HepG2 (cell line): ENCODE data around the gene BSG. TPM values are rescaled to one million over a fixed set of nuclear protein-coding genes. Genes with fewer than 3 reads are reported as not detected.

Experiments
- ERF ChIP-seq: IDR thresholded peaks from 2 replicates; pipeline ENCODE4 v1.6.1; 2018; ENCODE audit warnings: missing biosample characterization, missing genetic modification reagents
- GATAD2A ChIP-seq: IDR thresholded peaks from 2 replicates; pipeline ENCODE4 v1.6.1; 2016
- HDAC2 ChIP-seq: sonication (generic); formaldehyde crosslinking; IDR thresholded peaks from 2 replicates; pipeline ENCODE4 v1.4.0; 2020; ENCODE audit warnings: missing genetic modification reagents
- HNF4A ChIP-seq: sonication (generic); formaldehyde crosslinking; IDR thresholded peaks from 2 replicates; pipeline ENCODE4 v1.4.0; 2020; ENCODE audit warnings: missing genetic modification reagents
- HNRNPLL ChIP-seq: fragments of 200-400 bp; formaldehyde crosslinking; IDR thresholded peaks from 2 replicates; pipeline ENCODE4 v1.6.1; 2017; ENCODE audit warnings: mild to moderate bottlenecking, low read depth, low read length; ENCODE audit not compliant: poor library complexity, severe bottlenecking
- KDM5A ChIP-seq: fragments of 200-600 bp; sonication (generic); IDR thresholded peaks from 2 replicates; pipeline ENCODE4 v1.7.0; 2018; ENCODE audit warnings: antibody characterized with exemption, mild to moderate bottlenecking, low read length, borderline replicate concordance
- MYC ChIP-seq: sonication (generic); formaldehyde crosslinking; IDR thresholded peaks from 2 replicates; pipeline ENCODE4 v1.9.0; 2021; ENCODE audit warnings: missing genetic modification reagents, borderline replicate concordance
- POLR2A ChIP-seq, 2 experiments: IDR thresholded peaks; 2 replicates each; pipeline ENCODE4 v1.6.1; 2011; ENCODE audit warnings: low read depth in 2 of 2, low read length in 2 of 2, mild to moderate bottlenecking in 1 of 2, moderate library complexity in 1 of 2; ENCODE audit not compliant: insufficient read depth in 1 of 2
- ZFY ChIP-seq: sonication (generic); formaldehyde crosslinking; IDR thresholded peaks from 2 replicates; pipeline ENCODE4 v1.4.0; 2020; ENCODE audit warnings: missing genetic modification reagents
- ZNF230 ChIP-seq: sonication (generic); formaldehyde crosslinking; IDR thresholded peaks from 2 replicates; pipeline ENCODE4 v1.4.0; 2020; ENCODE audit warnings: mild to moderate bottlenecking, missing genetic modification reagents
- ZNF850 ChIP-seq: sonication (generic); formaldehyde crosslinking; conservative IDR thresholded peaks from 2 replicates; pipeline ENCODE4 v1.9.0; 2021; ENCODE audit warnings: mild to moderate bottlenecking, missing genetic modification reagents
- polyA plus RNA-seq, 8 experiments: library from polyadenylated mRNA; depleted of rRNA in 3 of 8; stranded (reverse) in 7 of 8; unstranded in 1 of 8; fragments of >200 nt; fragmentation: Illumina TruSeq in 4 of 8; extraction: Trizol in 4 of 8; gene quantifications; 2 replicates each; pipeline versions ENCODE4 v1.2.1 to v1.2.3, GENCODE V29; 2011 to 2016; ENCODE audit warnings: low read depth in 4 of 8, missing spikeins in 1 of 8, mixed read lengths in 1 of 8; ENCODE audit not compliant: insufficient read depth in 1 of 8
- total RNA-seq, 5 experiments: library from RNA; depleted of rRNA; stranded (reverse); fragments of >200 nt; fragmentation: Illumina TruSeq; extraction: Trizol; gene quantifications; 2 replicates each; pipeline ENCODE4 v1.2.3, GENCODE V29; 2016; ENCODE audit warnings: low read depth in 1 of 5
- TF ChIP-seq, protein P1 (sequence below): sonication (generic); formaldehyde crosslinking; IDR thresholded peaks from 2 replicates; pipeline ENCODE4 v1.4.0; 2020; ENCODE audit warnings: mild to moderate bottlenecking, missing genetic modification reagents
- TF ChIP-seq, protein P2 (sequence below): sonication (generic); formaldehyde crosslinking; IDR thresholded peaks from 2 replicates; pipeline ENCODE4 v1.5.0; 2020; ENCODE audit warnings: mild to moderate bottlenecking, missing genetic modification reagents, moderate library complexity
- TF ChIP-seq, protein P3 (sequence below): sonication (generic); formaldehyde crosslinking; conservative IDR thresholded peaks from 2 replicates; pipeline ENCODE4 v1.8.0; 2022; ENCODE audit warnings: mild to moderate bottlenecking, moderate library complexity, missing genetic modification reagents

Gene BSG
- total and polyA plus RNA-seq, 2 of the 13 experiments (the other 11 are each of a cell fraction or from before 2014, with no cell fraction given): 309 to 754 TPM

DNA sequence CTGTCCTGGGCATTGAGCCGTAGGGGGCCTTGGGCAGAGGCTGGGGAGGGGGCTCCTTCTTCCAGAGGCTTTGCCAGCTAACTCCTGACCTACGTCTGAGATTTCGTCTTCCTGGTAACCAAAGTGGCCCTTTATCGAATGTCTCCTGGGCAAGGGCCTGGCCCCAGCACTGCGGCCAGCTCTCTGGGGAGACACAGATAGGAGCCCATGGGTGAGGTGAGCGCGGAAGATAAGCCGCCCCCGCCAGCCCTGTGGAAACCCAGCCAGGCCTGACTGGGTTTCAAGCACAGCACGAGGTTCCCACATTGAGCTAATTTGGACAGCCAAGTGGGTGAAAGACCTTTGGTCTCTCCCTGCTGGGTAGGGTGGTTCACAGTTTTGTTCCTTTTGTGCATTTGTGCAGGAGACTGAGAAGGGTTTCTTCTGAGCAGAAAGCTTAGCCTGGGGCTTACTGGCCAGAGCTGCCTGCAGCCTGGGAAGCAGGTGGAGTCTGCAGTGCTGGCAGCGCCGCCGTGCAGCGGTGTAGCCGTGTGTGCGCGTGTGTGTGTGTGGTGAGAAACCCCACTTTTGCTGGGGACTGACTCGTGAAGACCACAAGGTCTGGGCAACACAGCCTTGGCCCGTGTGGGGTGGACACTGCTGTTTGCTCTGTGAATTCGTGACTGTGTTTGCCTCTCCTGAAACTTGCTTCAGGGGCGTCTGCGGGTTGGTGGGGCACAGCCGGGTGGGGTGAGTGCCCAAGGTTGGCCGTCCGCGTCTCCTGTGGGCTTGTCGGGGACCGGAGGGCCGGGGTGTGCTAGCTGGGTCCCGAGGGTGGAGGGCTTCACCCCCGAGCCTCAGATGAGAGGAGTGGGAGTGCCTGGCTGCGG lies 2.5 kb downstream of the BSG start (continued):
- TF ChIP-seq, protein P1, sequence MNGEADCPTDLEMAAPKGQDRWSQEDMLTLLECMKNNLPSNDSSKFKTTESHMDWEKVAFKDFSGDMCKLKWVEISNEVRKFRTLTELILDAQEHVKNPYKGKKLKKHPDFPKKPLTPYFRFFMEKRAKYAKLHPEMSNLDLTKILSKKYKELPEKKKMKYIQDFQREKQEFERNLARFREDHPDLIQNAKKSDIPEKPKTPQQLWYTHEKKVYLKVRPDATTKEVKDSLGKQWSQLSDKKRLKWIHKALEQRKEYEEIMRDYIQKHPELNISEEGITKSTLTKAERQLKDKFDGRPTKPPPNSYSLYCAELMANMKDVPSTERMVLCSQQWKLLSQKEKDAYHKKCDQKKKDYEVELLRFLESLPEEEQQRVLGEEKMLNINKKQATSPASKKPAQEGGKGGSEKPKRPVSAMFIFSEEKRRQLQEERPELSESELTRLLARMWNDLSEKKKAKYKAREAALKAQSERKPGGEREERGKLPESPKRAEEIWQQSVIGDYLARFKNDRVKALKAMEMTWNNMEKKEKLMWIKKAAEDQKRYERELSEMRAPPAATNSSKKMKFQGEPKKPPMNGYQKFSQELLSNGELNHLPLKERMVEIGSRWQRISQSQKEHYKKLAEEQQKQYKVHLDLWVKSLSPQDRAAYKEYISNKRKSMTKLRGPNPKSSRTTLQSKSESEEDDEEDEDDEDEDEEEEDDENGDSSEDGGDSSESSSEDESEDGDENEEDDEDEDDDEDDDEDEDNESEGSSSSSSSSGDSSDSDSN (CRISPR knock-in tag): no peak; the same call in 1 of the 2 replicates
- TF ChIP-seq GATAD2A (peak; percentile 12; the same call in 1 of the 2 replicates), ERF (CRISPR knock-in tag) (no peak), ZFY (CRISPR knock-in tag) (0 out of 2 replicates have a peak, but pooled peaks have one; percentile 31), KDM5A (no peak), POLR2A (IDR thresholded peaks at IDR 0.05; ENCODE audit: insufficient read depth in 1 of 2, low read depth in 2 of 2, low read length in 2 of 2) (0 out of 4 replicates have a peak, but pooled peaks of 1 of the 2 experiments have one; percentile 25), HDAC2 (CRISPR knock-in tag) (0 out of 2 replicates have a peak, but pooled peaks have one; percentile 33), HNRNPLL (peak; percentile 20), MYC (CRISPR knock-in tag) (peak; percentile 61; the same call in 1 of the 2 replicates), ZNF850 (CRISPR knock-in tag) (no peak), ZNF230 (CRISPR knock-in tag) (0 out of 2 replicates have a peak, but pooled peaks have one; percentile 42), HNF4A (CRISPR knock-in tag) (peak; percentile 39; the same call in 1 of the 2 replicates)
- TF ChIP-seq, protein P2, sequence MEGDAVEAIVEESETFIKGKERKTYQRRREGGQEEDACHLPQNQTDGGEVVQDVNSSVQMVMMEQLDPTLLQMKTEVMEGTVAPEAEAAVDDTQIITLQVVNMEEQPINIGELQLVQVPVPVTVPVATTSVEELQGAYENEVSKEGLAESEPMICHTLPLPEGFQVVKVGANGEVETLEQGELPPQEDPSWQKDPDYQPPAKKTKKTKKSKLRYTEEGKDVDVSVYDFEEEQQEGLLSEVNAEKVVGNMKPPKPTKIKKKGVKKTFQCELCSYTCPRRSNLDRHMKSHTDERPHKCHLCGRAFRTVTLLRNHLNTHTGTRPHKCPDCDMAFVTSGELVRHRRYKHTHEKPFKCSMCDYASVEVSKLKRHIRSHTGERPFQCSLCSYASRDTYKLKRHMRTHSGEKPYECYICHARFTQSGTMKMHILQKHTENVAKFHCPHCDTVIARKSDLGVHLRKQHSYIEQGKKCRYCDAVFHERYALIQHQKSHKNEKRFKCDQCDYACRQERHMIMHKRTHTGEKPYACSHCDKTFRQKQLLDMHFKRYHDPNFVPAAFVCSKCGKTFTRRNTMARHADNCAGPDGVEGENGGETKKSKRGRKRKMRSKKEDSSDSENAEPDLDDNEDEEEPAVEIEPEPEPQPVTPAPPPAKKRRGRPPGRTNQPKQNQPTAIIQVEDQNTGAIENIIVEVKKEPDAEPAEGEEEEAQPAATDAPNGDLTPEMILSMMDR (CRISPR knock-in tag): 0 out of 2 replicates have a peak, but pooled peaks have one; percentile 12
- TF ChIP-seq, protein P3, sequence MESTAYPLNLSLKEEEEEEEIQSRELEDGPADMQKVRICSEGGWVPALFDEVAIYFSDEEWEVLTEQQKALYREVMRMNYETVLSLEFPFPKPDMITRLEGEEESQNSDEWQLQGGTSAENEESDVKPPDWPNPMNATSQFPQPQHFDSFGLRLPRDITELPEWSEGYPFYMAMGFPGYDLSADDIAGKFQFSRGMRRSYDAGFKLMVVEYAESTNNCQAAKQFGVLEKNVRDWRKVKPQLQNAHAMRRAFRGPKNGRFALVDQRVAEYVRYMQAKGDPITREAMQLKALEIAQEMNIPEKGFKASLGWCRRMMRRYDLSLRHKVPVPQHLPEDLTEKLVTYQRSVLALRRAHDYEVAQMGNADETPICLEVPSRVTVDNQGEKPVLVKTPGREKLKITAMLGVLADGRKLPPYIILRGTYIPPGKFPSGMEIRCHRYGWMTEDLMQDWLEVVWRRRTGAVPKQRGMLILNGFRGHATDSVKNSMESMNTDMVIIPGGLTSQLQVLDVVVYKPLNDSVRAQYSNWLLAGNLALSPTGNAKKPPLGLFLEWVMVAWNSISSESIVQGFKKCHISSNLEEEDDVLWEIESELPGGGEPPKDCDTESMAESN (CRISPR knock-in tag): no peak
